CD4-positive, alpha-beta T cell treated with Interleukin-15 for 1 hour (primary cell): ENCODE data around the gene AMHR2.
"Not testable (repeated sequence)": the region's sequence is repeated elsewhere in the genome, so short reads cannot be mapped to it uniquely, and the experiment has no call there.

Experiments used
- DNase-seq: peaks from one replicate; pipeline ENCODE4 v3.0.0-alpha.2; 2020

AMHR2 gene

DNA sequence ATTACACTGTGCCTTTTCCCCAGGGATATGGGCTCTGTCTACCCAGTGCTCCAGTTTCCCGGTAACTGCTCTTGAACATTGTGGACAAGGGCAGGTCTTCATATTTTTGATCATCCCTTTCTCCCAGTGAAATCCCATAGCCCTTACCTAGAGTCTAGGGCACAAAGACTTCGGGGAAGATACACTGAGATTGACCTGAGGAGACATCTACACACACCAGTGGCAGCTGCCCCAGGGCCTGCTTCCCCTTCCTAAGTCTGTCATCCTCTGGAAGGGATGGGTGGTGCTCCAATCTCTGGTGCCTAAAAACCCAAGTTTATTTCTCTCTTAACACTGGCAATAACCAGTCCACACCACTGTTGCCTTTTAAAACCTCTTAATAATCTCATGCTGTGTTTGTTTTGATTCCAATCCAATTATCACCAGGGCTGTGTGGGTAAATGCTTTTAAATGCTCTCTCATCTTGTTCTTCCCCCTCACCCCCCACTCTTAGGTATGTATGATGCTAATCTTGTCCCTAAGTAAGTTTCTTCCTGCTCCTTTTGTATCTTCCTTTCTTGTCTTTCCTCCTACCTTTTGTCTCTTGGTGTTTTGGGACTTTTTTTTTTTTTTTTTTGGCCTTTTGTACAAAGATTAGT is 7.8 kb upstream of the AMHR2 start:
- not testable (repeated sequence) for DNase-seq

- DNase-seq: not testable (repeated sequence)
Measured at GRCh38 chr12:53417291-53417816, 6.3 kb upstream of the AMHR2 start.

GRCh38 chr12:53418221-53418620 is 5.4 kb upstream of the AMHR2 start:
- DNase-seq: no peak

DNA sequence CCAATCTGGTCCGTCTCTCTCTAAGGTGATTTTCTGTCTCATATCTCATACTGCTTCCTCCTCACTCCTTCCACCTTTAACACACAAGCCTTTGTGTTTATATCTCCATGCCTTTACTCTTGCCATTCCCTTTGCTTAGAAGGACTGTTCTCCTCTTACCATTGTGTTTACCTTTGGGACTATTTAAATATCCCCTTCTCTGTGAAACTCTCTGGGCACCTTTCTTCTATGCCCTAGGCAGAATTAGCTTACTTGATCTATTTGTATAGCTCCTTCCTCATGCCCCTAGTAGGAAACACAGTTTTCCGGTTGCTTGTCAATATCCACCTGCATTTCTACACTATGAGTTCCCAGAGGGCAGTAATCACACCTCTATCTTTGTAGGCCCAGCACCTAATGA is 3.9 kb upstream of the AMHR2 start:
- DNase-seq: no peak

GRCh38 chr12:53422247-53422646 is 1.4 kb upstream of the AMHR2 start:
- DNase-seq: not testable (repeated sequence)

GRCh38 chr12:53424626-53425514 is 1.2 kb downstream of the AMHR2 start:
- no peak for DNase-seq

- no peak for DNase-seq
Measured at GRCh38 chr12:53425515-53426150, 2.0 kb downstream of the AMHR2 start.

GRCh38 chr12:53427905-53428594 is 4.4 kb downstream of the AMHR2 start:
- DNase-seq: no peak

DNA sequence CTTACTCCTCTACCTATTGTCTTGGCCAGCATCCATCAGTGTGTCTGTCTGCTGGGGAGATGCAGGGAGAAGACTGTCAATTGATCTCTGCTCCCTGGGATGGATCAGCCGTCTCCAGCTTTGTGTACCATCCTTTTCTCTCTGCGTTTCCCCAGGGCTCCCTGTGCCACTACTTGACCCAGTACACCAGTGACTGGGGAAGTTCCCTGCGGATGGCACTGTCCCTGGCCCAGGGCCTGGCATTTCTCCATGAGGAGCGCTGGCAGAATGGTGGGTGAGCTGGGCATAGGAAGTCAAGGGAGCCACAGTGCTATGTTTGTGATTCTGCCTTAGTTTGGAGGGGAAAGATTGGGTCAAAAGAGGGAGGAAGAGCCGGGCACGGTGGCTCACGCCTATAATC is 5.1 kb downstream of the AMHR2 start:
- DNase-seq: no peak

DNA sequence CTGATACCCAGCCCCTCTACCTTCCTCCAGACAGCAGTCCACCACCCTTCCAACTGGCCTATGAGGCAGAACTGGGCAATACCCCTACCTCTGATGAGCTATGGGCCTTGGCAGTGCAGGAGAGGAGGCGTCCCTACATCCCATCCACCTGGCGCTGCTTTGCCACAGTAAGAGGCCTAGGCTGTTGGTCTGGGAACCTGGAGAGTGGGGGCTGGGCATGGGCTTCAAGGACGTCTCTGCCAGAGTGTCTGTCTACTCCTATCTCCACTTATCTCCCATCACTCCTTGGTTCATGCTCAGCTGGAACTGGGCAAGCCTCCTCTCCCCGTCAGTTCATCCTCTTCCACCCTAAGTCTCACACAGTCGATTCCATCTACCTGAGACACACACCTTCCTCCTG is 6.5 kb downstream of the AMHR2 start:
- DNase-seq: no peak

DNA sequence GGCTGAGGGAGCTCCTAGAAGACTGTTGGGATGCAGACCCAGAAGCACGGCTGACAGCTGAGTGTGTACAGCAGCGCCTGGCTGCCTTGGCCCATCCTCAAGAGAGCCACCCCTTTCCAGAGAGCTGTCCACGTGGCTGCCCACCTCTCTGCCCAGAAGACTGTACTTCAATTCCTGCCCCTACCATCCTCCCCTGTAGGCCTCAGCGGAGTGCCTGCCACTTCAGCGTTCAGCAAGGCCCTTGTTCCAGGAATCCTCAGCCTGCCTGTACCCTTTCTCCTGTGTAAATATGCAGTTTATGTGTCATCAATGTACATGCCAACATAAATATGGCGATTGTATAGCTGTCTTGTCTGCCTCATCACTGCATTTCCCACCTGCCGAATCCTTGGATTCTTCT is 7.5 kb downstream of the AMHR2 start:
- DNase-seq: no peak

DNA sequence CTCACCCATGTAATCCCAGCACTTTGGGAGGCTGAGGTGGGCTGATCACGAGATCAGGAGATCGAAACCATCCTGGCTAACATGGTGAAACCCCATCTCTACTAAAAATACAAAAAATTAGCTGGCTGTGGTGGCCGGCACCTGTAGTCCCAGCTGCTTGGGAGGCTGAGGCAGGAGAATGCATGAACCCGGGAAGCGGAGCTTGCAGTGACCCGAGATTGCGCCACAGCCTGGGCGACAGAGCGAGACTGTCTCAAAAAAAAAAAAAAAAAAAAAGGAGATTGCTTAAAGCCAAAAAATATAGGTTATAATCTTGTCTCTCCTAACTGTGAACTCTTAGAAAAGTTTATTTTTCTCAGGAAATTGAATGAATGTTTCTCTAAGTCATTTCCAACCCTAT is 11.7 kb downstream of the AMHR2 start:
- DNase-seq: not testable (repeated sequence)

GRCh38 chr12:53439582-53439981 is 15.9 kb downstream of the AMHR2 start:
- DNase-seq: not testable (repeated sequence)

DNA sequence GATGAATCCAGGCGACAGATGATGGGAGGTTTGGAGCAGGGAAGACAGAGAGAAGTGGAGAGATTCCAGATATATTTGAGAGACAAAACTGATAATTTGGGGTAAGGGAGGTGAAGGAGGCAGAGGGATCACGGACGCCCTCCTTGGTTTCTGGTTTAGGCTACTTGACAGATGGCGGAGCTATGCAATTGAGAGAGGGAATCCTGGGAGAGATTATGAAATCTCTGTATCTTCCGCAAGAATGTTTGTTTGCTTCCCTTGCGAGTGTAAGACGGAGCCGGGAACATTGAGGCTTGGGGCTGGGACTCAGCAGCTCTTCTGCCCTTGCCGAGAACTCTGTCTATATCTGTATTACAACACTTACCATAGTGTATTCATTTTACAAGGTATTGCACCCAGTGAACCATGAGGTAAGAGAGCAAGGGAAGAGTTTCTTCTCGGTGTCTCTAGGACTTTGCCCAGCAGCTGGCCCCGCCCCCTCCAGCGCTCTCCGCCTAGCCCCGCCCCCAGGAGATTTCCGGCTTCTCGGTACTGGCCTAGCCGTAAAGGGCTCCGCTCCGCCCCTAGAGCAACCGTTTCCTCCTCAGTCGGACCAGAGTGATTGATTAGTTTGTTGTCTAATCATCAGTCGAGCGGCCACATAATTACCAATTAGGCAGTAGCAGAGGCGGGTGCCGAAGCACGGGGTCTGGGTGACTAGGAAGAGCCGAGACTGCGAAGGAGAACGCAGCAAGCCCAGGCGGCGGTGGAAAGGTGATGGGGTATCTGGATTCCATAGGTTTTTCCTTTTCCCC is 17.6 kb downstream of the AMHR2 start, which contains the start of gene PRR13:
Gene PRR13 (plus strand): TSS at position 695 of the 794 bp plus-strand sequence. CDS start 981 bp downstream, outside the sequence.
- DNase-seq: peak; percentile 99

- no peak for DNase-seq
Measured at GRCh38 chr12:53443955-53444354, 20.3 kb downstream of the AMHR2 start.

GRCh38 chr12:53444593-53445325 is 21.1 kb downstream of the AMHR2 start:
- DNase-seq: not testable (repeated sequence)

GRCh38 chr12:53450936-53451335 is 27.3 kb downstream of the AMHR2 start:
- DNase-seq: no peak

DNA sequence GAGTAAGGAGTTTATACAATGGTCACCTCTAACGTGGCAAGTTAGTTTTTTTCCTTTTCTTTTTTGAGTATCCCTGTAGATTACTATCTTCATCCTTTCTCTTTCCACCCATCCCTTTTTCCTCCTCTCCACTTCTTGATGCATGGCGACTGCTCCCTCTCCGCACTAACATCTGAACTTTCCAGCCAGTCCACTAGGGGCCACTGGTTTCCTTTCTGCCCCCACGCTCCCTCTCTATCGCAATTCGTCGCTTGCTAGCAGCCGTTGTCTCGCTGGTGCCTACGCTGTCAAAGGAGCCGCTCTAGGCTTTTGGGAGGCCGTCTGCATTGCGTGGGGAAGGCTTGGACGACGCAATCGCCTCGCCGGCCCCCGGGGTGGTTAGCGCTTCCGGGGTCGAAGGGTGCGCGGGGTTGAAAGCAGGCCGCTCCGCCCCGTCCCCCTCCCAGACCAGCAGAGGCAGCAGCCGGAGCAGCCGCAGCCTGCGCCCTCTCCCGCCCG is 28.1 kb downstream of the AMHR2 start, which contains the start of gene PCBP2:
Gene PCBP2 (plus strand): TSS at position 442 of the 498 bp plus-strand sequence. CDS start 2,699 bp downstream, outside the sequence.
- DNase-seq: peak; percentile 99

GRCh38 chr12:53452159-53453077 is 28.8 kb downstream of the AMHR2 start:
- peak; percentile 74 for DNase-seq
